HG03103 (cell line): ENCODE measurements around the gene TP53INP2.
"Not testable (repeated sequence)": the region's sequence is repeated elsewhere in the genome, so short reads cannot be mapped to it uniquely, and the experiment has no call there.

Experiments used
- ATAC-seq: cut with Tn5 transposase; IDR thresholded peaks from one replicate; pipeline ENCODE4 v1.9.1; 2021; ENCODE audit warnings: low read depth; ENCODE audit not compliant: unreplicated experiment

TP53INP2 gene

GRCh38 chr20:34720266-34720665 is 16.1 kb downstream of the TP53INP2 start:
- ATAC-seq: no peak

DNA sequence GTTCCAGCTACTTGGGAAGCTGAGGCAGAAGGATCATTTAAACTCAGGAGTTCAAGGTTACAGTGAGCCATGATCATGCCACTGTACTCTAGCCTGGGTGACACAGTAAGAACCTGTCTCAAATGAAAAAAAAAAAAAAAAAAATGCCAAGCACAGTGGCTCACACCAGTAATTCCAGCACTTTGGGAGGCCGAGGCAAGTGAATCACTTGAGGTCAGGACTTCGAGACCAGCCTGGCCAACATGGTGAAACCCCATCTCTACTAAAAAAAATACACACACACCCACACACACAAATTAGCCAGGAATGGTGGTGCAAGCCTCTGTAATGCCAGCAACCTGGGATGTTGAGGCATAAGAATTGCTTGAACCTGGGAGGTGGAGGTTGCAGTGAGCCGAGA is 18.4 kb downstream of the TP53INP2 start:
- not testable (repeated sequence) for ATAC-seq

GRCh38 chr20:34724172-34724571 is 20.0 kb downstream of the TP53INP2 start:
- no peak for ATAC-seq

DNA sequence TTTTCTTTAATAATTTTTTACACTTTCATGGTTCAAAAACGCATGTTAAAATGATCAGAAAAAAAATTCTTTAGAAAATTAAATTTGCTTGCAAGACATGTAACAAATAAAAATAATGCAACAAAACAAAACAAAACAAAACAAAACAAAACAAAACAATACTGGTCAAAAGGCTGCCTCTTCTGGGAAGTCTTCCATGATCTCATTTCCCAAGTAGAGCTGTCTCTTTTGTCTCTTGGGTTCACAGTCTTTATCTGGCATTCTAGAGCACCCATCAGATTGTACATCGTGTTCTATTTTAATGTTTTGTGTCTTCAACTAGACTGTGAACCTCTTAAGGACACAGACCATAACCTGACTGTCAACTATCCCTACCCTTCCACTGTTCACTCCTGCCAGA is 25.3 kb downstream of the TP53INP2 start:
- ATAC-seq: no peak

GRCh38 chr20:34732523-34732922 is 28.4 kb downstream of the TP53INP2 start:
- no peak for ATAC-seq

- no peak for ATAC-seq
Measured at GRCh38 chr20:34736106-34736735, 32.1 kb downstream of the TP53INP2 start.

DNA sequence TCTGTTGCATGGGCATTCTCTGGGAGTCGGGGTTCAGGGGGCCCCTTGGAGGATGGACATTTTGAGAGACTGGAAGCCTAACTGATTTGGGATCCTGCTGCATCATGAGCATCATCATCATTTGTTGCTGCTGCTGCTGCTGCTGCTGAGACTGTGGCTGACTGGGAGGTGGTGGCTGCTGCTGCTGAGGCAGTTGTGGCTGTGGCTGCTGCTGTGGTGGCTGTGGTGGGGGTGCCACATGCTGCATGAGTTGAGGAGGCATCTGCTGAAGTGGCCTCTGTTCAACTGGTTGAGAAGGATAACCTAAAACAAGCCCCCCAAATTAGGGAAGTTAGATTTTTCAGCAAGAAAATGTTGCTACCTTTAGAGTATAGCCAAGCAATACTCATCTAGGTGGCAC is 38.9 kb downstream of the TP53INP2 start:
- ATAC-seq: no peak

DNA sequence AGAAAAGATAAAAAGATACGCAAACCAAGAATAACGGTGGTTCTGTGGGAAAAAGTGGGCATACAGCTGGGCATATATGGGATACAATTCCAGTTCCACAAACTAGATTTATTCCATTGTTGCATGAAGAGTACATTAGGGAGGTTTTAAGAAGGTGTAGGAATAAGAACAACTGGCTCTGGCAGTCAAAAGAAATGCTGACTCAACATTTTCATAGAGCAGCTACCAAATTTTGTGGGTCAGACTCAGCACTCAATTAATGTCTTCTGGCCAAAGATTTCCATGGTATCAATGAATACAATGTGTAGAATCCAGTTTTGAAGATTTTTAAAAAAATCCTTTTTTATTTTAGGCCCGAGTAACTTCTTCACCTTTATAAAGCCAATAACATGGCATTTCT is 40.2 kb downstream of the TP53INP2 start:
- no peak for ATAC-seq

DNA sequence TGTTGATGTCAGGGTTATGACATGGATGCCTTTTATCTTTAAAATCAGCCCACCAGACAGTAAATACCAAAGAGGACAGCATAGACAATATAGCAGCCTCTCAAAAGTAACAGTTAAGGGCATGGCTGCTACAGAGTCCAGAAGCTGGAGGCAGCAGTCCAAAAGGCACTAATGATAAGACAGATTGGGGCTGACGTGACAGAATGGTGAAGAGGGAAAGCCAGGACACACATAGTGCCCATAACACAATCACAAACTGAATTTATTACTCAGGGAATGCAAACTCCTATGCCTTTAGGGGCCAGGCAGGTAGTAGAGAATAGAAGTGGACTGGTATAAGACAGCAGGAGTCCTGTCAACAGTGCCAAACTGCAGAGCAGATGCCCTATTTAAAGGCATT is 40.7 kb downstream of the TP53INP2 start:
- ATAC-seq: no peak

DNA sequence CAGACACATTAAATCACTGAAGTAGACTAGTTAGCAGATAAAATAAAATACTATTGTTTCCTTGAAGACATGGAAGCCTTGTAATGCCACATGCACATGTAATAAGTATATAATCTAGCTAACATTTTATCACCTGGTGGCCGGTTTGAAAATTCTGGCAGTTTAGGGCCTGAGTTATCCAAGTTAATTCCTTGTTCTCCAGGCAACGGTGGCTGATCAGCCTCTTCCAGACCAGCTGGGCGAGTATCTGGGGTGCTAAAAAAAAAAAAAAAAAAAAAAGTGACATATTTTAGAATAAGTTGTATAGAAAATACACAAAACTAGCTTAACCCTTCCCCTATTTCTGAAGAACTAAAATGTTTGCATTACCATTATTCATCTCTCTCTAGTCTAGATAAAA is 42.5 kb downstream of the TP53INP2 start:
- ATAC-seq: no peak

GRCh38 chr20:34747479-34747878 is 43.3 kb downstream of the TP53INP2 start:
- no peak for ATAC-seq

DNA sequence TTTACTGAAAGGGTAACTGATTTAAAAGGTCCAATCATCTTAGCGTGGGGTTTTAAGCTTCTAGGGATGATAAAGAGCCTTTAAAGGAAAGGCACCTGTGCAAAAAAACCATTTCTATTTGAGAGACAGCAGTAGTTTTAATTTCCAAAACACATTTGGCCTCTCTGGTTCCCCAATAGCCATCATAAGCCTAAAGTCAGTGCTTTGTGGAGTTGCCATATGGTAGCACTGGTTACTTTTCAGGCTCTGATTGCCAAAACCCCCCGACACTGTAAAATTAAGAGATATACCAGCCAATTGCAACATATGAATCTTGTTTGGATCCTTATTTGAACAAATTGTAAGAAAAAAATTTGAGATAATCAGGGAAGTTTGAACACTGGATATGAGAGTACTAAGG is 44.6 kb downstream of the TP53INP2 start:
- no peak for ATAC-seq

DNA sequence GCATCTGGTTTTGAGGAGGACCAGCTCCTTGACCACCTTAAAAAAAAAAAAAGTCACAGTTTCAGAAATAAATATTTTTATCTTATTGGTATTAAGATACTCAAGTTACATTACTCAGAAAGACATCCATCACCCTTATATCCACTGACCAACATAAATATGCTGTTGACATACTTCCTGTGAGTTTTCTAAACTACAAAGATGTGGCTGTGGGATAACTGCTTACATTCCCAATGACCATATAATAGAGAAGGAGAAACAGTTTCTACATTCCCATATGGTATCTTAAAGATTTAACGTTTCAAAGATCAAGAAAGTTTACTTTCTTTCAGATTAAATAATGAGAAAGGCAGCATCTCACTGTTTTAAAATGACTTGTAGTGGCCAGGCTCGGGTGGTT is 46.3 kb downstream of the TP53INP2 start:
- no peak for ATAC-seq

DNA sequence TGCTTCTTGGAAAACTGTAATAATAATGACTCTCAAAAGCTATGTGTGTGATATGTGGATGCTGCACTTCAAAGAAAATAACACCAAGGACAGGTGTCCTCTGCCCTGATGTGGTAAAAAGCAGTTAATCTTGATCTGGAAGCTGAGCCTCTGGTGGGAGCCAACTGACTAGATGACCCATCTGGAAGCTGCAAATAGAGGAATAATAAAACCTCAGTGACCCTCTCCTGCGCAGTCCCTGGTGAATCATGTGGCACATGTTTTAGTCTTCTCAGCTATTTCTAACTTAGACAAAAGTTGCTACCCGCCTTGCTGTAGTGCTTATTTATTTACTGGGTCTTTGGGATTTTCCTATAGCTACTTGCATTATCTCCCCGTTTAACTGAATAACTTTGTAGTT is 47.3 kb downstream of the TP53INP2 start:
- ATAC-seq: no peak

DNA sequence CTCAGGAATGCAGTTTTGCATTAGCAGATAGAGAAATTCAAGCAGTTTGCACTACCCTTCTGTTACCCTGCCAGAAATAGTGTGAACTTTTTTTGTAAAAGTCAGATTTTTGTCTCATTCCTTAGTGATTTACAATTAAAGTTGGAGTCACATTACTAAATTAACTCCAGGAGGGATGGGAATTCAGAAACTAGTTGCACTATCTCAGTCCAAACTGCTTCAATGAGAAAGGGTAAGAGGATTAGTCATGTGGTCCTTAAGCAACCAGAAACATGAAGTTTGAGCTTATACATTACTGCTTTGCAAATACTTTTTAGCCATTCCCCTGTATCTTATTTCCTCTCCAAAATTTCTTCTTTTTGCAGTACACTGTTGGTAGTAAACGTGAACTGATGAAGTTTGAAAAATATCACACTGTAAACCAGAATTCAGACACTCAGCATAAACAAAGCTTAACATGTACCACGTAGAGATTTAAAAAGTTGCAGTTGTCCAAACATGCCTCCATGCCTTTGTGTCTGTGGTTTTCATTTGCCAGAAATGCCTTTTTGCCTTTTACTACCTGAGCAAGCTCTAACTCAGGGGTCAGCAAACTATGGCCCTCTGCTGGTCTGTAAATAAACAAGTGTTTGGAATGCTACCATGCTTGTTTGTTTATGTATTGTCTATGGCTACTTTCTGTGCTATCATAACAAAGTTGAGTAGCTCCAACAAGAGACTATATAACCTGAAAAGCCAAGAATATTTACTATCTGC is 49.7 kb downstream of the TP53INP2 start:
- ATAC-seq: no peak

DNA sequence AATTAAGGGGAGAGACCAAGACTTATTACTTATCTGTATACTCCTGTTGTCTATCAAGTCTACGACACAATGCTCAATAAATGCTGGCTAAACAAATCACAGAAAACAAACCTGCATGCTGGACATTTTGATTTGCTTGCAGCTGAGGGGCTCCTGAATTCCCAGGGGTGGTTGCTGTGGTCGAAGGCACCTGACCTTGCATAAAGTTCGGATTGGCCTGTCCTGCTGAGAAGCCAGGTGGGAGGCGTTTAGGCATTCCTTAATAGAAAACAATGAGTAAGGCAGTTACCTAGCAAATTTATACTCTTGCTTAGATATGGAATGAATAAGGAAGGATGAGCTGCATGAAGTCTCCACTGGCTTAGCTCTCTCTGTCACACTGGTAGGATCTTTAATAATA is 50.5 kb downstream of the TP53INP2 start:
- ATAC-seq: no peak

DNA sequence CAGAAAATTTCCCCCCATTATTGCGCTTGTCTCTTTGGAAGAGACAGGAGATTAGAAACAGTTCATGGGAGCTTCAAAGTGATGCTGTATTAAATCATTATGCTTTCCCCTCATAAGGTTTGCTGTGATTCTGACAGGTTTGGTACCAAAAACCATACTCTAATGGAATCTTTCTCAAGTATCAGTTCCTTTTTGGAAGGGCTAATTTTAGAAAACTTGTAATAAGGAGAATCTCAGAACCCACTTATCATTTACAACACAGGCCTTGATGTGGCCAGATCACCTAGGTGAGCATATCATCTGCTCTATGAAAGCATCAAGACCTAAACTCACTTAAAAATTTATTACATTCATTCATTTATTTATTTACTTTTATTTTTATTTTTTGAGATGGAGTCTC is 51.2 kb downstream of the TP53INP2 start:
- ATAC-seq: no peak

- no peak for ATAC-seq
Measured at GRCh38 chr20:34762031-34762555, 57.9 kb downstream of the TP53INP2 start.
